Motor neuron (in vitro differentiated cells): ENCODE data around the gene PLCB4. TPM values are rescaled to one million over a fixed set of nuclear protein-coding genes. Genes with fewer than 3 reads are reported as not detected.

Experiments used
- ATAC-seq, 8 experiments: fragments of 200-7000 bp; cut with Tn5 transposase; replicated peaks in 6 of 8; 2 replicates each; pipeline ENCODE4 v1.8.0; 2021; ENCODE audit warnings: mild to moderate bottlenecking in 8 of 8, moderate library complexity in 8 of 8
- H3K27ac ChIP-seq, 2 donors: fragments of 250-450 bp; sonication (Bioruptor Pico); 2 replicates each; pipeline ENCODE4 v1.9.0; 2021; ENCODE audit warnings: antibody characterized with exemption in 2 of 2, mild to moderate bottlenecking in 2 of 2, moderate library complexity in 1 of 2
- H3K4me1 ChIP-seq, 2 donors: fragments of 250-450 bp; sonication (Bioruptor Pico); replicated peaks in 1 of 2; 2 replicates each; pipeline ENCODE4 v1.6.1; 2021; ENCODE audit warnings: antibody characterized with exemption in 2 of 2, mild to moderate bottlenecking in 2 of 2, moderate library complexity in 1 of 2
- H3K4me3 ChIP-seq, 5 donors: fragments of 250-450 bp; sonication (Bioruptor Pico); 2 replicates each; pipeline ENCODE4 v1.9.0; 2021; ENCODE audit warnings: antibody characterized with exemption in 5 of 5, mild to moderate bottlenecking in 5 of 5, moderate library complexity in 4 of 5
- WGBS, 10 experiments: fragments of 450-650 bp; shearing (Covaris generic); methylation state at CpG; one replicate each; pipeline ENCODE4 v1.0.0; 2022; 5-methylcytosine and 5-hydroxymethylcytosine counted together
- in situ Hi-C, 9 experiments: fragments of 400-800 bp; cut with MboI; loops; one replicate each; pipeline ENCODE4 v1.15.0; 2021; ENCODE audit warnings: low sequenced_read_pairs in 9 of 9, low pct_unique_long_range_greater_than_20kb in 2 of 9; ENCODE audit not compliant: unreplicated experiment in 9 of 9
- total RNA-seq, 8 experiments: library from RNA; unstranded; fragments of 300-600 nt; gene quantifications; 2 replicates each; pipeline versions ENCODE4 v1.2.3 to v1.2.4, GENCODE V29; 2022

PLCB4 gene
- total RNA-seq, 8 experiments from 2014 or later, result 4.4 to 27.2 (median 16.2) TPM

- in situ Hi-C loops, result no loop called here
- Histone ChIP-seq H3K4me3 (no peak overlapping the region), H3K4me1 (peaks cover 0 to 17% of the 10 kb centered on the region in 2 donors), H3K27ac (no peak overlapping the region)
- peak in 1 of 8 experiments; percentile 30 for ATAC-seq
- 40 to 100% (median 79%) methylated on average over 1 to 8 of the region's 9 CpGs; no CpG with 5 or more reads in 1 of the 10 experiments for WGBS, 10 experiments
Observed at GRCh38 chr20:9427430-9428291, 358.8 kb downstream of the PLCB4 start.

- Histone ChIP-seq H3K4me1 (peaks cover 0 to 17% of the 10 kb centered on the region in 2 donors), H3K27ac (no peak overlapping the region), H3K4me3 (no peak overlapping the region)
- in situ Hi-C loops, result no loop called here
- ATAC-seq, result no peak
Observed at GRCh38 chr20:9428292-9428607, 359.4 kb downstream of the PLCB4 start.

- ATAC-seq, result peak in 2 of 8 experiments; percentile 25 to 27
- H3K4me1 ChIP-seq, result peaks cover 10 to 13% of the 10 kb centered on the region in 2 donors
- no peak overlapping the region for H3K27ac ChIP-seq
- in situ Hi-C loops, result no loop called here
- no peak overlapping the region for H3K4me3 ChIP-seq
Observed at GRCh38 chr20:9439806-9440205, 370.9 kb downstream of the PLCB4 start.

- no peak overlapping the region for H3K27ac ChIP-seq
- in situ Hi-C loops, result no loop called here
- peaks cover 10 to 13% of the 10 kb centered on the region in 2 donors for H3K4me1 ChIP-seq
- ATAC-seq, result peak in 3 of 8 experiments; percentile 38 to 96 (median 94)
- H3K4me3 ChIP-seq, result no peak overlapping the region
- WGBS, 10 experiments, result 0 to 100% (median 57%) methylated on average over 1 to 3 of the region's 3 CpGs; no CpG with 5 or more reads in 1 of the 10 experiments
Observed at GRCh38 chr20:9440892-9441291, 372.0 kb downstream of the PLCB4 start.

- in situ Hi-C loops, result no loop called here
- no peak overlapping the region for H3K4me3 ChIP-seq
- no peak overlapping the region for H3K27ac ChIP-seq
- no peak for ATAC-seq
- peaks cover 10 to 13% of the 10 kb centered on the region in 2 donors for H3K4me1 ChIP-seq
- WGBS, 10 experiments, result 88 to 100% (median 100%) methylated on average over 1 to 2 of the region's 3 CpGs; no CpG with 5 or more reads in 2 of the 10 experiments
Observed at GRCh38 chr20:9441948-9442347, 373.1 kb downstream of the PLCB4 start.

GRCh38 chr20:9442858-9443257 lies 374.0 kb downstream of the PLCB4 start:
- in situ Hi-C loops, result no loop called here
- peak in 6 of 8 experiments; percentile 67 to 94 (median 88) for ATAC-seq

GRCh38 chr20:9444921-9445320 lies 376.0 kb downstream of the PLCB4 start:
- in situ Hi-C loops, result no loop called here
- WGBS, 10 experiments, result 8 to 53% (median 48%) methylated on average over 2 of the region's 2 CpGs; no CpG with 5 or more reads in 5 of the 10 experiments
- Histone ChIP-seq H3K4me1 (peaks cover 10 to 13% of the 10 kb centered on the region in 2 donors), H3K4me3 (no peak overlapping the region), H3K27ac (no peak overlapping the region)
- ATAC-seq, result no peak

More at GRCh38 chr20:9442858-9443257, 374.0 kb downstream of the PLCB4 start:
- Histone ChIP-seq H3K27ac (no peak overlapping the region), H3K4me1 (peaks cover 10 to 13% of the 10 kb centered on the region in 2 donors), H3K4me3 (no peak overlapping the region)

- Histone ChIP-seq H3K4me1 (peaks cover 10 to 13% of the 10 kb centered on the region in 2 donors), H3K4me3 (no peak overlapping the region), H3K27ac (no peak overlapping the region)
- no peak for ATAC-seq
- in situ Hi-C loops, result no loop called here
Observed at GRCh38 chr20:9447182-9447581, 378.3 kb downstream of the PLCB4 start.

GRCh38 chr20:9453201-9453600 lies 384.3 kb downstream of the PLCB4 start:
- ATAC-seq, result no peak
- 70 to 100% (median 97%) methylated on average over 1 to 2 of the region's 2 CpGs; no CpG with 5 or more reads in 2 of the 10 experiments for WGBS, 10 experiments
- in situ Hi-C loops, result no loop called here
- Histone ChIP-seq H3K4me3 (no peak overlapping the region), H3K4me1 (no peaks in the 10 kb centered on the region), H3K27ac (no peak overlapping the region)

- no peak for ATAC-seq
- in situ Hi-C loops, result no loop called here
- no peak overlapping the region for H3K4me3 ChIP-seq
Observed at GRCh38 chr20:9454791-9455190, 385.9 kb downstream of the PLCB4 start.

GRCh38 chr20:9457136-9457535 lies 388.2 kb downstream of the PLCB4 start:
- no peak overlapping the region for H3K27ac ChIP-seq
- no peak overlapping the region for H3K4me3 ChIP-seq
- ATAC-seq, result no peak
- H3K4me1 ChIP-seq, result no peaks in the 10 kb centered on the region
- in situ Hi-C loops, result no loop called here
- WGBS, 10 experiments, result 81 to 100% (median 100%) methylated on average over 1 to 2 of the region's 2 CpGs; no CpG with 5 or more reads in 2 of the 10 experiments

More at GRCh38 chr20:9454791-9455190, 385.9 kb downstream of the PLCB4 start:
- 54 to 100% (median 91%) methylated on average over 1 to 2 of the region's 2 CpGs for WGBS, 10 experiments
- Histone ChIP-seq H3K4me1 (no peaks in the 10 kb centered on the region), H3K27ac (no peak overlapping the region)

GRCh38 chr20:9458138-9458796 lies 389.4 kb downstream of the PLCB4 start:
- WGBS, 10 experiments, result 50 to 100% (median 83%) methylated on average over 1 of the region's 1 CpG; no CpG with 5 or more reads in 6 of the 10 experiments
- peak in 4 of 8 experiments; percentile 23 to 70 (median 52) for ATAC-seq
- no peak overlapping the region for H3K27ac ChIP-seq
- no peak overlapping the region for H3K4me3 ChIP-seq
- in situ Hi-C loops, result no loop called here
- no peaks in the 10 kb centered on the region for H3K4me1 ChIP-seq

GRCh38 chr20:9460518-9460917 lies 391.6 kb downstream of the PLCB4 start:
- no peak overlapping the region for H3K27ac ChIP-seq

More at GRCh38 chr20:9460518-9460917, 391.6 kb downstream of the PLCB4 start:
- WGBS, 10 experiments, result 17 to 100% (median 93%) methylated on average over 1 to 2 of the region's 2 CpGs; no CpG with 5 or more reads in 2 of the 10 experiments
- in situ Hi-C loops, result no loop called here
- no peak for ATAC-seq
- Histone ChIP-seq H3K4me1 (no peaks in the 10 kb centered on the region), H3K4me3 (no peak overlapping the region)
